Measurements from ENCODE around the gene C1QTNF6. TPM values are rescaled to one million over a fixed set of nuclear protein-coding genes. Genes with fewer than 3 reads are reported as not detected.

Gene C1QTNF6
- 2.7 and 4.3 TPM in 2 replicates for total RNA-seq

GRCh38 chr22:37187891-37188761 is at the start of gene C1QTNF6:
TSS of gene C1QTNF6 (minus strand) at chr22:37188247. CDS start at chr22:37188213, 34 bp downstream.

GRCh38 chr22:37212174-37212906 is 24.3 kb upstream of the C1QTNF6 start, which contains the start of gene SSTR3:
TSS of gene SSTR3 (minus strand) at chr22:37212477. CDS start at chr22:37207803, 4,674 bp downstream.

Other genes starting within 250 kb of the C1QTNF6 start
- 10.5 and 16.4 TPM in 2 replicates for gene TST, start 168.8 kb downstream of the C1QTNF6 start, total RNA-seq
- gene MPST, start 168.5 kb downstream of the C1QTNF6 start, total RNA-seq, result 26.4 and 34.7 TPM in 2 replicates
- 24.3 and 30.4 TPM in 2 replicates for gene KCTD17, start 136.5 kb downstream of the C1QTNF6 start, total RNA-seq
- not detected in 2 replicates for gene TMPRSS6, start 78.5 kb downstream of the C1QTNF6 start, total RNA-seq
- gene IL2RB, start 38.3 kb downstream of the C1QTNF6 start, total RNA-seq, result not detected in 2 replicates
- gene SSTR3, start 24.2 kb upstream of the C1QTNF6 start, total RNA-seq, result 0.09 and 0.16 TPM in 2 replicates
- gene RAC2, start 56.0 kb upstream of the C1QTNF6 start, total RNA-seq, result 0.34 and 5.0 TPM in 2 replicates
- 0.26 and 0.32 TPM in 2 replicates for gene CYTH4, start 94.3 kb upstream of the C1QTNF6 start, total RNA-seq
- 0.32 TPM in 1 of 2 replicates, not detected in the other for gene ELFN2, start 239.2 kb upstream of the C1QTNF6 start, total RNA-seq

All from bronchial smooth muscle cell (primary cell).